ENCODE measurements around the gene CPNE5. TPM values are rescaled to one million over a fixed set of nuclear protein-coding genes. Genes with fewer than 3 reads are reported as not detected.
A peak's percentile ranks its signal among the peaks of the same experiment; 100 is the strongest.

The CPNE5 gene
- total and polyA plus RNA-seq, 9 of the 15 experiments (the other 6 are each of a cell fraction or from before 2014, with no cell fraction given) = 0.14 to 1.0 (median 0.46) TPM; not detected in 2

- TF ChIP-seq, protein P1, sequence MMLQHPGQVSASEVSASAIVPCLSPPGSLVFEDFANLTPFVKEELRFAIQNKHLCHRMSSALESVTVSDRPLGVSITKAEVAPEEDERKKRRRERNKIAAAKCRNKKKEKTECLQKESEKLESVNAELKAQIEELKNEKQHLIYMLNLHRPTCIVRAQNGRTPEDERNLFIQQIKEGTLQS (IDR thresholded peaks at IDR 0.05) = no peak
- TF ChIP-seq, protein P1 (CRISPR knock-in tag; conservative IDR thresholded peaks at IDR 0.05) = no peak
- TF ChIP-seq, protein P2, sequence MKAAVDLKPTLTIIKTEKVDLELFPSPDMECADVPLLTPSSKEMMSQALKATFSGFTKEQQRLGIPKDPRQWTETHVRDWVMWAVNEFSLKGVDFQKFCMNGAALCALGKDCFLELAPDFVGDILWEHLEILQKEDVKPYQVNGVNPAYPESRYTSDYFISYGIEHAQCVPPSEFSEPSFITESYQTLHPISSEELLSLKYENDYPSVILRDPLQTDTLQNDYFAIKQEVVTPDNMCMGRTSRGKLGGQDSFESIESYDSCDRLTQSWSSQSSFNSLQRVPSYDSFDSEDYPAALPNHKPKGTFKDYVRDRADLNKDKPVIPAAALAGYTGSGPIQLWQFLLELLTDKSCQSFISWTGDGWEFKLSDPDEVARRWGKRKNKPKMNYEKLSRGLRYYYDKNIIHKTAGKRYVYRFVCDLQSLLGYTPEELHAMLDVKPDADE (conservative IDR thresholded peaks at IDR 0.05; ENCODE audit: control insufficient read depth, low read depth, low read length) = no peak; the same call in 1 of the 2 replicates
- TF ChIP-seq SRSF7 (optimal IDR thresholded peaks at IDR 0.05; ENCODE audit: low read depth, low read length) (no peak), RCOR1 (IDR thresholded peaks at IDR 0.05; ENCODE audit: borderline replicate concordance in 1 of 2, low read depth in 2 of 2, low read length in 2 of 2) (peak in 1 of 2 experiments; percentile 97; a peak in 3 of 4 replicates), EP400 (IDR thresholded peaks at IDR 0.05) (no peak; the same call in 1 of the 2 replicates), PCBP2 (IDR thresholded peaks at IDR 0.05; ENCODE audit: low read depth, low read length, poor library complexity, severe bottlenecking) (no peak), ARNT (IDR thresholded peaks at IDR 0.05) (no peak; a peak in 1 of 4 replicates), HMBOX1 (IDR thresholded peaks at IDR 0.05) (no peak), LCOR (CRISPR knock-in tag; IDR thresholded peaks at IDR 0.05) (peak; percentile 27; the same call in 1 of the 2 replicates), KAT8 (IDR thresholded peaks at IDR 0.05; ENCODE audit: low read depth) (no peak), MXI1 (IDR thresholded peaks at IDR 0.05; ENCODE audit: low read depth, low read length) (peak; percentile 95), HNRNPH1 (optimal IDR thresholded peaks at IDR 0.05; ENCODE audit: low read depth, low read length) (no peak), ELK1 (CRISPR knock-in tag; IDR thresholded peaks at IDR 0.05) (no peak), ZNF586 (CRISPR knock-in tag; conservative IDR thresholded peaks at IDR 0.05) (no peak), GABPB2 (CRISPR knock-in tag; conservative IDR thresholded peaks at IDR 0.05) (no peak), ZNF764 (CRISPR knock-in tag; IDR thresholded peaks at IDR 0.05; ENCODE audit: low read depth) (no peak), CREBBP (IDR thresholded peaks at IDR 0.05; ENCODE audit: low read depth, low read length) (no peak), SMARCA5 (IDR thresholded peaks at IDR 0.05) (no peak), NR3C1 (CRISPR knock-in tag; IDR thresholded peaks at IDR 0.05) (no peak), BCL6 (CRISPR knock-in tag; IDR thresholded peaks at IDR 0.05) (no peak)
- TF ChIP-seq, protein P3, sequence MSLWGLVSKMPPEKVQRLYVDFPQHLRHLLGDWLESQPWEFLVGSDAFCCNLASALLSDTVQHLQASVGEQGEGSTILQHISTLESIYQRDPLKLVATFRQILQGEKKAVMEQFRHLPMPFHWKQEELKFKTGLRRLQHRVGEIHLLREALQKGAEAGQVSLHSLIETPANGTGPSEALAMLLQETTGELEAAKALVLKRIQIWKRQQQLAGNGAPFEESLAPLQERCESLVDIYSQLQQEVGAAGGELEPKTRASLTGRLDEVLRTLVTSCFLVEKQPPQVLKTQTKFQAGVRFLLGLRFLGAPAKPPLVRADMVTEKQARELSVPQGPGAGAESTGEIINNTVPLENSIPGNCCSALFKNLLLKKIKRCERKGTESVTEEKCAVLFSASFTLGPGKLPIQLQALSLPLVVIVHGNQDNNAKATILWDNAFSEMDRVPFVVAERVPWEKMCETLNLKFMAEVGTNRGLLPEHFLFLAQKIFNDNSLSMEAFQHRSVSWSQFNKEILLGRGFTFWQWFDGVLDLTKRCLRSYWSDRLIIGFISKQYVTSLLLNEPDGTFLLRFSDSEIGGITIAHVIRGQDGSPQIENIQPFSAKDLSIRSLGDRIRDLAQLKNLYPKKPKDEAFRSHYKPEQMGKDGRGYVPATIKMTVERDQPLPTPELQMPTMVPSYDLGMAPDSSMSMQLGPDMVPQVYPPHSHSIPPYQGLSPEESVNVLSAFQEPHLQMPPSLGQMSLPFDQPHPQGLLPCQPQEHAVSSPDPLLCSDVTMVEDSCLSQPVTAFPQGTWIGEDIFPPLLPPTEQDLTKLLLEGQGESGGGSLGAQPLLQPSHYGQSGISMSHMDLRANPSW (CRISPR knock-in tag; IDR thresholded peaks at IDR 0.05) = no peak
Observed at GRCh38 chr6:36848658-36849441, 9.6 kb upstream of the CPNE5 start (continued).
